Left ventricle myocardium superior (tissue), 1 donor: ENCODE results near the gene DOCK1. TPM values are rescaled to one million over a fixed set of nuclear protein-coding genes. Genes with fewer than 3 reads are reported as not detected.
"Not testable (repeated sequence)": the region's sequence is repeated elsewhere in the genome, so short reads cannot be mapped to it uniquely, and the experiment has no call there.

Source experiments
- ATAC-seq: fragments of 200-7000 bp; cut with Tn5 transposase; one replicate; pipeline ENCODE4 v1.9.1; 2020; ENCODE audit warnings: mild to moderate bottlenecking, moderate library complexity
- DNase-seq: peaks from one replicate; pipeline ENCODE4 v3.0.0-alpha.2; 2020
- intact Hi-C: fragments of 100-400 bp; cut with micrococcal nuclease; formaldehyde crosslinking; loops from one replicate; pipeline ENCODE4 v1.11.0; 2022
- total RNA-seq: library from RNA; stranded (reverse); fragmentation: NEBNext Ultra II Directional; extraction: Animal tissue kit (Norgen Biotek cat#: 25700); gene quantifications from one replicate; pipeline ENCODE4 v1.2.1, GENCODE V29; 2021
- donor health status: DM: no; HTN: yes; CAD: no; lungs with severe emphysema.

DOCK1 gene
- total RNA-seq, 1 donor from 2014 or later = 16.3 TPM

DNA sequence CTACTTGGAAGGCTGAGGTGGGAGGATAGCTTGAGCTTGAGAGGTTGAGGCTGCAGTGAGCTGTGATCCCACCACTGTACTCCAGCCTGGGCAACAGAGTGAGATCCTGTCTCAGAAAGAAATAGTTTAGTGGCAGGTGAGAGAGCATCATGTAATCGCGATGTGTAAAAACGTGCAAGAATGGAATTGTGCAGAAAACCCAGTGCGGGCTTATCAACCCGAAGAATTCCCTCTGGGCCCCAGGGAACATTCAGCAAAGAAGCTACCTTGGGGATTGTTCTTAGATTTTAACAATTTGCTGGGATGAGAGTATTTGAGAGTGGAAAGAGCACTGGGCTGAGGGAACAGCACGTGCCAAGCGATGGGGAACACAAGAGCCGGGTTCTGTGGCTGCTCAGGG, 398.5 kb downstream of the DOCK1 start:
- intact Hi-C loops = no loop called here
- ATAC-seq = no peak

DNA sequence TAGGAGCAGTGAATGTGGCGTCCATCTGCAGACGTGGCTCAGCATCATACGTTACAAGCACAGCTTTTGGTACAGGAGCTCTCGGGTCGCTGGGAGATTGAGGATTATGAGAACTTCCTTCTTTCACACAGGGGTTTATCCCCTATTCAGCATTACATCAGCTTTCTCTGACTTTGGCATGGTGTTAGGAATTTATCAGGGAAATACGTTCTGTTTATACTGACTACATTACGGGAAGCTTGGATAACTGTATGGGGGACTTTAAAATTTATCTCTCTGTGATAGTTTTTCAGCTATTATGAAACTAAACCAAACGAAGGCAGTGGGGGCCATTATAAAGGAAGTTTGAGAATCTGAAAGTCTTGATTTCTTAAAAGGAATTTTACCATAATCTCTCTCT, 401.3 kb downstream of the DOCK1 start:
- DNase-seq (no peak), ATAC-seq (no peak)
- intact Hi-C loops = no loop called here

More for the DNA sequence above, 398.5 kb downstream of the DOCK1 start:
- no peak for DNase-seq

DNA sequence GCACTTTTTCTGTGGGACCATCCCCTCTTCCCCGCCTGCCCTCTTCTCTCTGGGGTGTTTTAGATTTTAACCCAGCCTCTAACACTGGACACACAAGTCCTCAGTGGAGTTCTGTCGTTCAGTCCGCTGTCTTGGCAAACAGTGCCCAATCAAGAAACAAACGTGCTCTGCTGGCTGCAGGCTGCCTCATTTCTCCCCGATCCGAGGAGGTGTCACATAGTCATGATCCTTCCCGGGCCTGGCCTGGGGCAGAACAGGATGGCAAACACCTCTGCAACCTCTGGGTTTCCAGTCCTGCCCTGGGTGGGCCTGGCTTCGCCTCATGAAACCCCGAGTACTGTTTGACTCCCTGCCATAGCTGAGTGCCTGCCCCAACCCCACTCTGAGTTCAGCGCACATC, 402.1 kb downstream of the DOCK1 start:
- intact Hi-C loops = no loop called here
- ATAC-seq (no peak), DNase-seq (no peak)

DNA sequence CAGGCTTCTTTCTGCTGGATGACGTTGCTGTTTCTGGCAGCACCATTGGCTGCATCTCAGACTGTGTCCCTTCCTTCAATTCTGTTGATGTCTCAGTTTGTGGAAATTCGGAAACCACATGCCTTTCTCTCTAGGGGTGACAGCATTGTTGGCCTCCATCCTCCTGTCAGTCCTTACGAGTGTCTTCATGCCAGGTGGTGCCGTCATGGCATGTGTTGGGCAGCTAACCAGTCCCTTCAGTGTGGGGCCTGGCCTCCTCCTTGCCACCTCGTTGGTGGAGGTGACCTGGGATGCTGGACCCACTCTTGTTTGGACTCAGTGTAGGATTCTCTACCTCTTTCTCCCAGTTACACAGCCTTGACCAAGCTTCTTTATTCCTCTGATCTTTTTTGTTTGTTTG, 402.8 kb downstream of the DOCK1 start:
- intact Hi-C loops = no loop called here
- DNase-seq (no peak), ATAC-seq (no peak)

DNA sequence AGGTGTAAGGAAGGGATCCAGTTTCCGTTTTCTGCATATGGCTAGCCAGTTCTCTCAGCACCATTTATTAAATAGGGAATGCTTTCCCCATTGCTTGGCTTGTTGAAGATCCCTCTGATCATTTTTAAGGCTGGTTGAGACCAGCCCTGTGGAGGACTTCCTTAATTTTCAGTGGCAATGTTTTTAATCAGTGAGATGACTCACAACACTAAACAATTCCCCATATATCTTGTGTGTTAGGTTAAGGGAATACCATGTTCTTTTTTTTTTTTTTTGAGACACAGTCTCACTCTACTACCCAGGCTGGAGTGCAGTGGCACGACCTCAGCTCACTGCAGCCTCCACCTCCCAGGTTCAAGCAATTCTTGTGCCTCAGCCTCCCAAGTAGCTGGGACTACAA, 404.4 kb downstream of the DOCK1 start:
- intact Hi-C loops, ATAC-seq, DNase-seq: not testable (repeated sequence)

DNA sequence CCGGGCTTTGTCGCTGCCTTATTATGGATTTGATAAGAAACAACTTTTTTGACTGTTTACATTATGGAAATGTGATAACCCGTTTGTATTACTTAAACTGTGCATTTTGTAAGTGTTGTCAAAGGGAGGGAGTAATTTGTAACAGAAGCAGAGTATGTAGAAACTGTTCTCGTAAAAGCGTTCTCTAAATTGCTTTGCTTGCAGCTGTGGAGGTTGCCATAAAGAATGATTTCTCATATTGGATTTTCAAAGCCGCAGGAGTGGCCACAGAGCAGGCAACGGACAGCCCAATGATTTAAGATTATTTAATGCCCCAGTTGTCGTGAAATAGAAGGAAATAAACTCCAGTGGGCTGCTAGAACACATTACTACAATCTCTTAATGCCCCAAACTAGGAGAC, 405.2 kb downstream of the DOCK1 start:
- intact Hi-C loops = no loop called here
- no peak for ATAC-seq
- no peak for DNase-seq

DNA sequence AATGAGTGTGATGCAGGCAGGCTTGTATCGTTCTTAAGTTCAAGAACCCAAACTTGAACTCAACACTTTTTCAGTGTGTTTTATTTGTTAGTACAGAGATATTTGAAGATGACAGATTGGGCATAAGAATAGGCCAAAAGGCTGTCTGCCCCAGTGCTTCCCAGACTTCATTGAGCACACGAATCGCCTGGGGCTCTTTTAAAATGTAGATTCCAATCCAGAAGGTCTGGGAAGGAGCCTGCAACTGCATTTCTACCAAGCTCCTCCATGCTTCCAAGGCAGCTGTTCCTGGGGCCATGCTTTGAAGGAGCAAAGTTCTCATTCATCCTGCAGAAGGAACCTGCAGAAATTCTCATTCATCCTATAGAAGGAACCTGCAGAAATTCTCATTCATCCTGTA, 405.7 kb downstream of the DOCK1 start:
- DNase-seq (no peak), ATAC-seq (no peak)
- intact Hi-C loops = no loop called here

DNA sequence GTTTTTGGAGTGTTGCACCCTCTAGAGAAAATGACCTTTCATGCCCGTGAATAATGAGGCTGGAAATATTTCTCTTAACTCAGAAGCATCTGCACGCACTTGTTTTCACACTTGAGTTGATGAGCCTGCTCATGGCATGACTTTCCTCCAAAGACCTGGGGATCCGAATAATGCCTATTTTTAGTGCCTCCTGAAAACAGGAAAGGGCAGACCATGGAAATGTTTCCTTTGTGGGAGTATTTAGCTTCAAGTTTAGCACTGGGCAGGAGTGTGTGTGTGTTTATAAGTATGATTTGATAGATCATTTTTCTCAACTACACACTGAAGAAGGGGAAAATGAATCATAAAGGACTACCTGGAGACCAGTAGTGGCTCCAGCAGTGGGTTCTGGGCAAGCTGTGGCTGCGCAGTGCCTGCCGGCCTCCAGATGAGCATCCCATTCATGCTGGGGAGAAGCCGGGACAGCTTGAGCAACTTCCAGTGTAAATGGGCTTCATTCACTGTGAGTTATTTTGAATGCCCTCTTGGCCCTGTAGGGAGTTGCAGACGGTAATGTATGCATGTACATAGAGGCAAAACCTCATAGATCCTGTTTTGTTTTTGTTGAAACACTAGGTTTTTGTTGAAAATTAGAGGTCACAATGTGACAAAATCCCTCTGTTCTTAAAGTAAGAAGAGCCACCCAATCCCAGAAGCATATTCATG, 408.9 kb downstream of the DOCK1 start:
- DNase-seq = no peak
- no peak for ATAC-seq

DNA sequence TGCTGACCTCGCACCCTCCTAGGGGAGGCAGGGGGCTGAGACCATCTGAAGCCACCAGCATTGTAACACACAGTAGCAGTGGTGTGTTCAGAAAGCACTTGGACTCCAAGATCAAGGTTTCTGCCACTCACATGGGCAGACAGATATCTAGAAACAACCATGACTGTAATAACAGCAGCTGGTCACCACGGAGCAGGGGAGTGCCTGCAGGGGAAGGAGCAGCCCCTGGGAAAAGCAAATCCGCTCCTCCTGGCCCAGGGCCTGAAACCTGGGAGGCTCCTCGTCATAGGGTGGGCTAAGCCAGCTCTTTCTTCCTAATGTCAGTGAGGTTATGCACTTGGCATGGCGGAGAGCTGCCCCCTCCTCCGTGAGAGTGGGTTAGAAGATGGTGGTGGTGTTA, 409.6 kb downstream of the DOCK1 start:
- no peak for ATAC-seq
- intact Hi-C loops = no loop called here
- no peak for DNase-seq

More for the DNA sequence above, 408.9 kb downstream of the DOCK1 start:
- intact Hi-C loops = no loop called here

DNA sequence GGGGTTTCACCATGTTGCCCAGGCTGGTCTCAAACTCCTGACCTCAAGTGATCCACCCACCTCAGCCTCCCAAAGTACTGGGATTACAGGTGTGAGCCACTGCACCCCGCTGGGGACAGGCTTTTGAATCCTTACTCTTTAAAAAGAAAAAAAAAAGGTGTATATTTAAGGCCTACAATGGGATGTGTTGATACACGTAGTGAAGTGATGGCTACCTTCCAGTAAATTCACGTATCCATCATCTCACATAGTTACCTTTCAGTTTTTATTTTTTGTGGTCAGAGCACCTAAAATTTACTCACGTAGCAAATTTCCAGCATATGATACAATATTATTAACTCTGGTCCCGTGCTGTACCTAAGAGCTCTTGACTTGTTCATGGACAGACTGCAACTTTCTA, 410.7 kb downstream of the DOCK1 start:
- intact Hi-C loops = no loop called here
- ATAC-seq (no peak), DNase-seq (no peak)

DNA sequence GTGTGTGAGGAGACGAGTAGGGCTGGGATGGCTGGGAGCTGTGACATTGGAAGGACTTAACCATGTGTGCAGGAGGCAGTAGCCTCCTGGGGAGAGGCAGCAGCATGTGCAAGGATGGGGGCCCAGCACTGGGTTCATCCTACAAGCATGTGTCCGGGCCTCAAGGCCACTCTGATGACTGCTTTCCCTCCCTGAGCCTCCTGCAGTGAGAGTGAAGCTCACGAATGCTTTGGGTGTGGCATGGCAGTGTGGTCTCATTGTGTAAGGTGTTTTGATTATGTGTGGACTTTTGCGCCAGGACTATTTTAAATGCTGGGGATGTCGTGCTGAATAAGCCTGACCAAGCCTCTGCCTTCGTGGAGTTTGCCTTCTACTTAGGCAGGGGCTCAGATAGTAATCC, 413.2 kb downstream of the DOCK1 start:
- ATAC-seq (no peak), DNase-seq (no peak)
- intact Hi-C loops = no loop called here

DNA sequence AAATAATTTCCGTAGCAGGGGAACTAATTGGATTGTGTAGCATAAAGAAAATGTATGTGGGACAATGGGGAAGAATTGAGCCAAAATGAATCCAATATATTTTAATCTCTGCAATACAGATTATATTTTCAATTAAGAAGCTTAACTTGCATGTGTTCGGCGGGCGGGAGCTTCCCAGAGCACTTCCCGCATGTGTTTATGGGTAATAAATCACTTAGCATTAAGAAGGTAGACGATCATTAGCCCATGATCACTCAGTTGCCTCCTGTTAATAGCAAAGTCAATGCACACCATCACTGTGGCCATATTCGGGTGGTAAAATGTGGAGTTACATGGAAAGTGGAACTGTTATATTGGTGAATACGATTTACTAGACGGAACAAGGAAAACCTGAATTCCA, 414.0 kb downstream of the DOCK1 start:
- ATAC-seq (no peak), DNase-seq (no peak)
- intact Hi-C loops = no loop called here

DNA sequence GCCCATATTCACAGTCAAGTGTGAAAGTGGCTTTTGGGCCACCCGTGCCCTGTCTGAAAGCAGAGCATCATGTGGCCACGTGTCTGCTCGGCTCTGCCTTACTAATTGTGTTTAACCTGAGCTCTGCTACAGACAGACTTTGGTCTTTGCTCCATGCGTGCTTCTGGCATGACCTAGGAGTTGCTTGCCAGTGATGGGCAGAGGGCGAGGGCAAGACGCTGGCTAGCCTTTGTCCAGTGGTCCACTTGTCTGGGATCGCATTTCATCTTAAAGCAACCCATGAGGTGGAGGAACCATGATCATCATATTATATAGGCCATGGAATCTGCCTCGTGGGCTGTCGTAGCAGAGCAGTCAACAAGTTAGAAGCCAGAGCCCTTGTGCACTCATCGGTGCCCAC, 414.5 kb downstream of the DOCK1 start:
- intact Hi-C loops = no loop called here
- no peak for DNase-seq
- ATAC-seq = no peak

DNA sequence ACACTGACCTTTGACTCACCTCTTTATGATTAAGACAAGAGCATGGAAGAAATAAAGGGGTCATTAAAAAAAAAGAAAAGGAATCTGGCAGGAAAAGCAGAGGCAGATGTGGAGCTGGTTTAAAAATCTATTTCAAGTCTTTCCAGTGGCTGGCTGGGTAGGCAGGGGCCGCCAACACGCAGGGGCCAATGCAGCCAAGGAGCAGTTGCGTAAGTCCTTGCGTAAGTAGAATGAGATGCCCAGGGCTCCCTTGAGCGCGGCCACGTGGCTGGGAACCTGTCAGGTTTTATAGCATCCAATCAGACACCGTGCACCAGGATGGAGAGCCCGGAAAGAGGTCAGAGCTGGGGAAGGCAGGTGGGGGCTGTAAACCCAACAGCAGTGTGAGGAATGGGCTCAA, 414.9 kb downstream of the DOCK1 start:
- DNase-seq (no peak), ATAC-seq (no peak)
- intact Hi-C loops = no loop called here

DNA sequence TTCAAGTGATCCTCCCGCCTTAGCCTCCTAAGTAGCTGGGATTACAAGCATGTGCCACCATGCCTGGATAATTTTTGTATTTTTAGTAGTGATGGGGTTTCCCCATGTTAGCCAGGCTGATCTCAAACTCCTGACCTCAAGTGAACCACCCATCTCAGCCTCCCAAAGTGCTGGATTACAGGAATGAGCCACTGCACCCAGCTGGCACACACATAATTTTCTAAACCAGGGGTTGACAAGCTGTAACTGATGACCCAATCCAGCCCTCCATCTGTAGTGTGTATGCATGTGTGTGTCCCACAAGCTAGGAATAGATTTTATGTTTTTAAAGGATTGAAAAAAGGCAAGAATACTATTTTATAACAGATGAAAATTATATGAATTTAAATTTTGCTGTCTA, 417.1 kb downstream of the DOCK1 start:
- ATAC-seq (no peak), DNase-seq (no peak)
- intact Hi-C loops = no loop called here

DNA sequence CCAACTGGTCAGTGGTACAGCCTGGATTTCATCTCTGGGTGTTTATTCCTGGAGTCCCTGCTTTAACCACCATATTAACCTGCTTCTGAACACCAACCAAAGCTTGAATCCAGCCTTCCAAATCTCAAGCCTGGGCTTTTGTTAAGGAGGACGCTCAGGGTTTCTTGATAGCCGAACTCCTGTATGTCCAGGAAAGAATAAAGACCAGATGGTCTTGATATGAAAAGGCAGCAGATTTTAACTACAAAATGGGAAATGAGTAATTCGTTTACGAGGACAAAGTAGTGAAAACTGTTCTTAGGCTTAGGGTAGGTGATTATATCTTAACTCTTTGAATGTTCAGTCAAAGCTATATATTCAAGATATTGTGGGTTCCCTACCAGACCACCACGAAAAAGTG, 420.3 kb downstream of the DOCK1 start:
- intact Hi-C loops = no loop called here
- no peak for DNase-seq
- no peak for ATAC-seq

DNA sequence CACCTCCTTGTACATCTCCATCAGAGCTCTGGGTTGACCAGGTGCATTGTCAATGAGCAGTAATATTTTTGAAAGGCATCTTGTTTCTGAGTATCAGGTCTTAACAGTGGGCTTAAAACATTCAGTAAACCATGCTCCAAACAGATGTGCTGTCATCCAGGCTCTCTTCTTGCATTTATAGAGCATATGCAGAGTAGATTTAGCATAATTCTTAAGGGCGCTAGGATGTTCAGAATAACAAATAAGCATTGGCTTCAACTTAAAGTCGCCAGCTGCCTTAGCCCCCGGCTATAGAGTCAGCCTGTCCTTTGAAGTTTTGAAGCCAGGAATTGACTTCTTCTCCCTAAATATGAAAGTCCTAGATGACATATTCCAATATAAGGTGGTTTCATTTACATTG, 421.7 kb downstream of the DOCK1 start:
- no peak for ATAC-seq
- no peak for DNase-seq
- intact Hi-C loops = no loop called here

DNA sequence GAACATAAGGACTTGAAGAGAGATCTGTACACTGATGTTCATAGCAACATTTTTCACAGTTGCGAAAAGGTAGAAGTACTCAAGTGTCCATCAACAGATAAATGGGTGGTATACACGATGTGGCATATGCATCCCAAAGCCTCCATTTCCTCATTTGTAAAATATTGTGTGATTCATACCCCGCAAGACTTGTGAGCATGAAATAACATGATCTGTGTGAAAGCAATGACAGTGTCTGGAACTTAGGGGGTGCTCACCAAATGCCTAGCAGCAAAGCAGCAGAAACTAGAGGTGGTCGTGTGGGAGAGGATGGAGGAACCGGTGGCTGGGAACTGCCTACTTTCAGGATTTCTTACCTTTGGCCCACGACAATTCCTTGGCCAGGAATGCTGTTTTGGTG, 426.5 kb downstream of the DOCK1 start:
- ATAC-seq (no peak), DNase-seq (no peak)
- intact Hi-C loops = no loop called here

DNA sequence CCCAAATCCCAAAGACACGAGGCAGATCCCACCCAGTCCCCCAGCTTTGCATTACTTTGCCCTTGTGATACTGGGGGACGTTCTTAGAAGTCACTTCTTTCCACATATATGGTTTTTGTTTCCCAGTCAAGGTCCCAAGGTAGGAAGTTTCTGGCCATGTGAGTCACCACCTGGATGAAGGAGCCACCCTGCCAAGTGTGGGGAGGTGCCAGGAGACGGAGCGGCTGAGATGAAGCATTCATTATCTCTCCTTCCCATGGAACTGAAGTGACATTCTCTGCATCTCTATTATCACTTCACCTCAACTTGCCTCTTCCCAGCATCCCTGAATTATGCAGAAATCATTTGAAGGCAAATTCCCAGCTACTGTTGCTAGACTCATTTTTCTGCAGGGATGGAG, 427.4 kb downstream of the DOCK1 start:
- no peak for ATAC-seq
- intact Hi-C loops = no loop called here

DNA sequence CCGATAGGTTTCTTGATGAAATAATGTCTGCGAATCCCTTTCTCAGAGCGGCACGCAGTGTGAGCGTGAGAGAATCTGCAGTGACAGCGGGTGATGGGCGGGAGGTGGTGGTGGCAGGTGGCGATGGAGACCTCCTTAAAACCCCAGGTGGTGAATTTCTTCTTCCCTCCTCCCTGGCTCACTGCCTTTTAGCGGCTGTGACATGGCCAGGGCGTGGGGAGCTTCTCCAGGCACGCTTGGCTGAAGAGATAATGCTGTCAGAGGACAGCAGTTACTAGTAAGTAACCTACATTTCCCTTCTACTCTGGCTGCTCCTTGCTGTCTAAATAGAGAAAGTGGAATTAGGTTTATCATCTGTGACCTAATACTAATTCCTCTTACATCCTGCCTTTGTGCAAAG, 432.6 kb downstream of the DOCK1 start:
- DNase-seq (no peak), ATAC-seq (peak; percentile 70)
- intact Hi-C loops = no loop called here

More for the DNA sequence above, 427.4 kb downstream of the DOCK1 start:
- DNase-seq = no peak

DNA sequence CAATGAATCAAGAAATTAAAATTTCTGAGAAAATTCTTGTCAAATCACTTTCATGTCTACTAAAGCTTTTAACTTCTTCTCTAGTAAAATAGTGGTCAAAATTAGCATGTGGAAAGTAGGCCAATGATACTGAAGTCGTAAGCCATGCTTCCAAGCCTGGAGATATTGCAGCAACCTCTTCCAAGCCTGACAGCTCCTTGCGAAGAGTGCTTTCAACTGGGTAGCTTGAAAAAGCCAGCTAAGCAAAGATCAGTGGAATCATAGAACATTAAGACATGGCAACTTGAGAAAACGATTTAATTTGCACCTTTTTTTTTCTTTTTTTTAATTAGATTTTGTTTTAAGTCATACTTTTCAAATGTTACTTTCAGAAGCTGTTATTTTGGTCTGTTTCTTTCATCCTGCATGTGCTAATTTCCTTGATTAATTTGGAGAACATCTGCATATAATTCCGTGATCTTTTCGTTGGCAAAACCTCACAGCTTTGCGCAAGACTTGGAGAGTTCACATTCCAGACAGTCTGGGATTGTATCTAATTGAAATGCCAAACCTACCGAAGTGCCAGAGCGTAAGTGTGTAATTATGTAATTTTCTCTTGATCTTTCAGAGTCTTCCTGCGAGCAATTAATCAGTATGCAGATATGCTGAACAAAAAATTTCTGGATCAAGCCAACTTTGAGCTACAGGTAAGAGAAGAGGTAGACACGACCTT, 433.3 kb downstream of the DOCK1 start:
- DNase-seq (no peak), ATAC-seq (peak; percentile 85)
- intact Hi-C loops = no loop called here
